SK-N-MC (cell line): ENCODE results near the gene ELAVL2.

Experiments used
- EZH2 ChIP-seq: fragments of 200-600 bp; sonication (generic); IDR thresholded peaks from one replicate; pipeline ENCODE4 v1.6.1; 2017; ENCODE audit warnings: antibody characterized with exemption
- FOXP2 ChIP-seq: optimal IDR thresholded peaks from 2 replicates; pipeline ENCODE3; 2011; ENCODE audit warnings: mild to moderate bottlenecking, moderate library complexity; ENCODE audit not compliant: insufficient read depth; ENCODE audit errors: extremely low read length, control extremely low read depth
- POLR2AphosphoS5 ChIP-seq: IDR thresholded peaks from 2 replicates; pipeline ENCODE4 v1.6.1; 2012; ENCODE audit warnings: mild to moderate bottlenecking, low read depth, low read length, borderline replicate concordance

GRCh38 chr9:23842565-23843129 lies 16.6 kb upstream of the ELAVL2 start:
- TF ChIP-seq POLR2AphosphoS5 (no peak), EZH2 (no peak), FOXP2 (no peak)
